ENCODE measurements around the gene KRTAP5-2. TPM values are rescaled to one million over a fixed set of nuclear protein-coding genes. Genes with fewer than 3 reads are reported as not detected.

The KRTAP5-2 gene
- total RNA-seq, 3 donors from 2014 or later, result not detected

DNA sequence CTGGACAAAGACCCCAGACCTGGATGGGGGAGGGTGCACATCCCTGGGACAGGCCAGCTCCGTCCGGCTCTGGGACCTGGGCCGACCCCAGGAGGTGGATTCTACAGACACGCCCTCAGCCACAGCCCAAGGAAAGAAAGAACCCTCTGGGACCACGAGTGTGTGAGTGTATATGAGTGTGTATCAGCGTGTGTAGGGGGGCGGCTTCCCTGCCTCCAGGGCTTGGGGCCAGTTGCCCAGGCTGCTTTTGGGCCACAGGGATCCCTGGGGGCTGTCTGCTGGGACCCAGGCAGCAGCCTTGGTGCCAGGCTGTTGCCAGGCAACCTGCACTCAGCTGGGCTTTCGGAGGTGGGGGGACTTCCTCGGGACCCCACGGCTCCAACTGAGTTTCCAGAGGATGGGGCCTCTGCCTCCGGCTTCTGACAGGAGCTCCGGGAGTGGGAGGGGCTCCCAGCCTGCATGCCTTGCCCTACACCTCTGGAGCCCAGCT, 34.9 kb downstream of the KRTAP5-2 start:
- TF ChIP-seq CTCF (IDR thresholded peaks at IDR 0.05), result no peak
- Histone ChIP-seq H3K4me3 (no peak overlapping the region), H3K9me3 (no peaks in the 10 kb centered on the region), H3K4me1 (ENCODE audit: low read depth) (peaks cover 28% of the 10 kb centered on the region), H3K36me3 (ENCODE audit: low read depth) (no peaks in the 10 kb centered on the region)
- intact Hi-C loops (cut with DNase I, micrococcal nuclease), result no loop called here
- ATAC-seq (no peak), DNase-seq (peak in 1 of 3 donors; percentile 25)

DNA sequence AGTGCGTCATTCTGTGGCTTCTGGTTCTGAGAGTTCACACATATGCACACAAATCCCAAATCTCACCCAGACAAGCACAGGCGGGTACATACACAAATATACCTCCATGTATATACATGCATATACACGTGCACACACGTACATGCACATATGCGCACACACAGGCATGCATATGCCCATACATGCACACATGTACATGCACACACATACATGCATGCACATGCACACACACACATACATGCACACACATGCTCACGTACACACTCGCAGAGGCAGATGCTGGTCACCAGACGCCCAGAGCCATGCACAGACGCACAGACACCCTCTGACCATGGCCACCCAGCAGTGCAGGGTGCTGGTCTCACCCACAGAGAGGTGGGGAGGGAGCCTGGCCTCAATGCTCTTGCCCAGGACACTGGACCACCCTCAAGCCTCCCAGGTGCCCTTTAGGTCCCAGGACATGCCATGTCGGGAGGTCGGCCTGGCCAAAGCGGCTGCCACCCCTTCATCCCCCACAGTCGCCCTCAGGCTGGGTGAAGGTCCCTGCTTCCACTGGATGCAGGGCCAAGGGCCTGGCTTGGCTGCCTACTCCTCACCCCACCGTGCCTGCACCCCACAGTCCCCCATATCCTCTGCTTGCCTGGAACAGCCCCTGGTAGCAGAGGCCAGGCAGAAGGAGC, 35.5 kb downstream of the KRTAP5-2 start:
- no peak for TF ChIP-seq CTCF (IDR thresholded peaks at IDR 0.05)
- peak in 1 of 3 donors; percentile 21 for DNase-seq

GRCh38 chr11:1561955-1562354, 36.1 kb downstream of the KRTAP5-2 start:
- TF ChIP-seq CTCF (IDR thresholded peaks at IDR 0.05), result no peak
- peaks cover 33% of the 10 kb centered on the region for H3K4me1 ChIP-seq (ENCODE audit: low read depth)
- intact Hi-C loops (cut with DNase I, micrococcal nuclease), result no loop called here
- no peak overlapping the region for H3K4me3 ChIP-seq
- ATAC-seq (no peak), DNase-seq (no peak)
- H3K36me3 ChIP-seq (ENCODE audit: low read depth), result no peaks in the 10 kb centered on the region
- no peaks in the 10 kb centered on the region for H3K9me3 ChIP-seq

More for the DNA sequence above, 35.5 kb downstream of the KRTAP5-2 start:
- Histone ChIP-seq H3K4me1 (ENCODE audit: low read depth) (peaks cover 33% of the 10 kb centered on the region), H3K9me3 (no peaks in the 10 kb centered on the region), H3K4me3 (no peak overlapping the region), H3K36me3 (ENCODE audit: low read depth) (no peaks in the 10 kb centered on the region)
- intact Hi-C loops (cut with DNase I, micrococcal nuclease), result no loop called here
- no peak for ATAC-seq

GRCh38 chr11:1561266-1561665, 36.8 kb downstream of the KRTAP5-2 start:
- peaks cover 33% of the 10 kb centered on the region for H3K4me1 ChIP-seq (ENCODE audit: low read depth)

DNA sequence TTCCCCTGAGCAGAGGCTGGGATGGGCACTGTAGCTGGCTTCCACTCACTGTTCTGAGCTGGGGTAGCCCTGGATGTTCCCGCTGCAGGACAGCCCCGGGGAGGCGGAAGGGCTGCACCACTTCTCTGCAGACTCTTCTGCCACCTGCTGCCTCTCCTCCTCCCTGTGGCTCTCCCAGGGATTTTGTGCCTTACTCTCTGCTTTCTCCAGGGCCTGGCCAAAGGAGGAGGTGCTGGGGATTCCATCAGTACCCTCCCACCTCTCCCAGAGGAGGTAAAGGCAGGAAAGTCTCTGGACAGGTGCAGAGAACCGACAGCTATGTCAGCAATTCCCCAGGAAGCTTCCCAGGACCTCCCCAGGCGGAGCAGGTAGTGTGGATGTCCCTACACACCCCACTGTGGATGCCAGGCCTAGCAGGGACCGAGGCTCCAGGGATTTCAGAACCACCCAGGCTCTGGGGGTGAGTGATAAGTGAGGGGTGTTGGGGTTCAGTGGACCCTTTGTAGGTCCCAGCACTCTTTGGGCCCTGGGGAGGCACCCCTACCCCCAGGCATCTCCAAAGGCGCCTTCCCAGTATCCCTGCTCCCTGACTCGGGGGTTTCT, 37.3 kb downstream of the KRTAP5-2 start:
- H3K4me3 ChIP-seq, result no peak overlapping the region
- no peak for ATAC-seq
- no peak for TF ChIP-seq CTCF (IDR thresholded peaks at IDR 0.05)
- H3K9me3 ChIP-seq, result no peaks in the 10 kb centered on the region
- H3K4me1 ChIP-seq (ENCODE audit: low read depth), result peaks cover 33% of the 10 kb centered on the region
- intact Hi-C loops (cut with DNase I, micrococcal nuclease), result no loop called here
- no peaks in the 10 kb centered on the region for H3K36me3 ChIP-seq (ENCODE audit: low read depth)
- DNase-seq, result no peak

More at GRCh38 chr11:1561266-1561665, 36.8 kb downstream of the KRTAP5-2 start:
- TF ChIP-seq CTCF (IDR thresholded peaks at IDR 0.05), result no peak
- no peak for ATAC-seq
- peak in 1 of 3 donors; percentile 32 for DNase-seq
- Histone ChIP-seq H3K36me3 (ENCODE audit: low read depth) (no peaks in the 10 kb centered on the region), H3K9me3 (no peaks in the 10 kb centered on the region), H3K4me3 (no peak overlapping the region)
- intact Hi-C loops (cut with DNase I, micrococcal nuclease), result no loop called here
